Measurements from ENCODE around the gene HHIPL1.

DNA sequence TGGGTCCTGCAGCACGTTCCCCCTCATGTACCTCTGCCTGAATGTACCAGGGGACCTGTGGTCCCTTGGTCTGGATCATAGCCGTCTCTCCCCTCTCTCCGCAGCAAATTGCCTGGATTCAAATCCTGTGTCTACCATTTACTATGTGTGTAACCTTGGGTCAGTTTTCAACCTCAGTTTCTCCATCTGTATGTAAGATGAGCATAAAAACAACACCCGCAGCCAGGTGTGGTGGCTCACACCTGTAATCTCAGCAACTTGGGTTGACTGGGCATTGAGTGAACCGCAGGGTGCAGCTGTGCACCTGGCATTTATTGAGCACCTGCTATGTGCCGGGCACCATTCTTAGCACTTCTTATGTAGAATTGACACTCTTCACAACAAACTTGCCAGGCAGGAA, 53.3 kb downstream of the HHIPL1 start:
- TF ChIP-seq CTCF (IDR thresholded peaks at IDR 0.05) (no peak), EP300 (IDR thresholded peaks at IDR 0.05) (no peak), POLR2A (IDR thresholded peaks at IDR 0.05) (no peak)

All from tibial nerve (tissue), 4 donors.